GM23338 (cell line): ENCODE results near the gene SFSWAP. TPM values are rescaled to one million over a fixed set of nuclear protein-coding genes. Genes with fewer than 3 reads are reported as not detected.

Experiments
- ATAC-seq: fragments of 200-7000 bp; cut with Tn5 transposase; 3 replicates; pipeline ENCODE4 v1.9.1; 2020
- DNase-seq: peaks from one replicate; pipeline ENCODE4 v3.0.0-alpha.2; 2015; ENCODE audit warnings: low spot score
- H2AFZ ChIP-seq: fragments of 200-600 bp; sonication (generic); 2 replicates; pipeline ENCODE4 v1.8.0; 2016; ENCODE audit warnings: antibody characterized with exemption, mild to moderate bottlenecking, moderate library complexity
- H3F3A ChIP-seq: fragments of 200-600 bp; sonication (generic); replicated peaks from 2 replicates; pipeline ENCODE4 v1.8.0; 2017; ENCODE audit warnings: antibody characterized with exemption, mixed run types, low read depth
- H3K27ac ChIP-seq: fragments of 200-600 bp; sonication (generic); 2 replicates; pipeline ENCODE4 v1.6.1; 2016; ENCODE audit warnings: low read depth
- H3K27me3 ChIP-seq: fragments of 200-600 bp; sonication (generic); 2 replicates; pipeline ENCODE4 v1.8.0; 2016; ENCODE audit warnings: mild to moderate bottlenecking, mixed run types, moderate library complexity; ENCODE audit not compliant: insufficient read depth
- H3K36me3 ChIP-seq: fragments of 200-600 bp; sonication (generic); 2 replicates; pipeline ENCODE4 v1.8.0; 2016; ENCODE audit warnings: mild to moderate bottlenecking; ENCODE audit not compliant: insufficient read depth
- H3K4me1 ChIP-seq: fragments of 200-600 bp; sonication (generic); 2 replicates; pipeline ENCODE4 v1.8.0; 2016; ENCODE audit warnings: mild to moderate bottlenecking, moderate library complexity; ENCODE audit not compliant: insufficient read depth
- H3K4me2 ChIP-seq: fragments of 200-600 bp; sonication (generic); 2 replicates; pipeline ENCODE4 v1.7.1; 2017; ENCODE audit warnings: mixed run types
- H3K4me3 ChIP-seq: fragments of 200-600 bp; sonication (generic); 2 replicates; pipeline ENCODE4 v1.6.1; 2016; ENCODE audit warnings: mixed run types
- H3K79me2 ChIP-seq: fragments of 200-600 bp; sonication (generic); replicated peaks from 2 replicates; pipeline ENCODE4 v1.8.0; 2017; ENCODE audit warnings: mild to moderate bottlenecking; ENCODE audit not compliant: insufficient read depth
- H3K9me2 ChIP-seq: fragments of 200-600 bp; sonication (generic); 2 replicates; pipeline ENCODE4 v1.8.0; 2017; ENCODE audit not compliant: insufficient read depth
- H4K20me1 ChIP-seq: fragments of 200-600 bp; sonication (generic); replicated peaks from 2 replicates; pipeline ENCODE4 v1.8.0; 2017; ENCODE audit warnings: mild to moderate bottlenecking; ENCODE audit not compliant: insufficient read depth
- H3K27ac Mint-ChIP-seq: 2 replicates; pipeline ENCODE4 v1.8.0; 2020; ENCODE audit warnings: inconsistent platforms, mild to moderate bottlenecking, moderate library complexity, mixed read lengths
- H3K27me3 Mint-ChIP-seq: 3 replicates; pipeline ENCODE4 v1.8.0; 2022; ENCODE audit warnings: low read depth, mild to moderate bottlenecking, moderate library complexity, mixed read lengths, inconsistent platforms; ENCODE audit not compliant: insufficient read depth, poor library complexity
- H3K36me3 Mint-ChIP-seq: 3 replicates; pipeline ENCODE4 v1.8.0; 2021; ENCODE audit warnings: low read depth, mild to moderate bottlenecking, inconsistent platforms, moderate library complexity, mixed read lengths
- H3K4me1 Mint-ChIP-seq: 3 replicates; pipeline ENCODE4 v1.8.0; 2020; ENCODE audit warnings: mild to moderate bottlenecking, inconsistent platforms, mixed read lengths
- H3K4me3 Mint-ChIP-seq: 3 replicates; pipeline ENCODE4 v1.8.0; 2021; ENCODE audit warnings: moderate library complexity, mild to moderate bottlenecking, inconsistent platforms, mixed read lengths
- H3K9me3 Mint-ChIP-seq: 3 replicates; pipeline ENCODE4 v1.8.0; 2020; ENCODE audit warnings: moderate library complexity, mild to moderate bottlenecking, inconsistent platforms, mixed read lengths
- CREB1 ChIP-seq: fragments of 250-450 bp; sonication (Bioruptor Pico); IDR thresholded peaks from 2 replicates; pipeline ENCODE4 v1.5.0; 2020; ENCODE audit warnings: low read depth, mild to moderate bottlenecking, moderate library complexity
- EZH2 ChIP-seq: fragments of 200-600 bp; sonication (generic); IDR thresholded peaks from one replicate; pipeline ENCODE4 v1.8.0; 2017; ENCODE audit warnings: antibody characterized with exemption, mild to moderate bottlenecking, low read depth; ENCODE audit not compliant: unreplicated experiment
- EZH2phosphoT487 ChIP-seq: fragments of 200-600 bp; sonication (generic); IDR thresholded peaks from one replicate; pipeline ENCODE4 v1.8.1; 2018; ENCODE audit warnings: antibody characterized with exemption; ENCODE audit not compliant: unreplicated experiment
- JUNB ChIP-seq: IDR thresholded peaks from one replicate; pipeline ENCODE4 v1.6.1; 2016; ENCODE audit warnings: antibody characterized with exemption; ENCODE audit not compliant: unreplicated experiment
- NANOG ChIP-seq: IDR thresholded peaks from 2 replicates; pipeline ENCODE4 v1.6.1; 2016; ENCODE audit warnings: antibody characterized with exemption, borderline replicate concordance
- POLR2AphosphoS5 ChIP-seq: IDR thresholded peaks from 2 replicates; pipeline ENCODE4 v1.6.1; 2016; ENCODE audit warnings: antibody characterized with exemption, low read depth
- STAT1 ChIP-seq: IDR thresholded peaks from one replicate; pipeline ENCODE4 v1.6.1; 2016; ENCODE audit warnings: antibody characterized with exemption; ENCODE audit not compliant: unreplicated experiment
- ZNF114 ChIP-seq: fragments of 250-450 bp; sonication (Bioruptor Pico); IDR thresholded peaks from 2 replicates; pipeline ENCODE4 v1.5.0; 2020; ENCODE audit warnings: mild to moderate bottlenecking, moderate library complexity
- ZNF331 ChIP-seq: fragments of 250-450 bp; sonication (Bioruptor Pico); IDR thresholded peaks from 2 replicates; pipeline ENCODE4 v1.5.0; 2020; ENCODE audit warnings: low read depth, mild to moderate bottlenecking, moderate library complexity
- polyA plus RNA-seq: library from polyadenylated mRNA; unstranded; fragments of >200 nt; fragmentation: Nextera tagmentation; extraction: Ambion mirVana; gene quantifications from 2 replicates; pipeline ENCODE4 v1.2.1, GENCODE V29; 2016
- total RNA-seq: library from RNA; depleted of rRNA; stranded (reverse); fragments of >200 nt; shearing (Covaris generic); gene quantifications from 2 replicates; pipeline ENCODE4 v1.2.3, GENCODE V29; 2014
- TF ChIP-seq, protein P1 (sequence below), 2 experiments: fragments of 200-600 bp in 1 of 2; sonication (generic) in 1 of 2; conservative IDR thresholded peaks; 2 replicates each; pipeline versions ENCODE4 v1.5.1 to v1.6.1; 2016 to 2017; ENCODE audit warnings: antibody characterized with exemption in 2 of 2, low read depth in 2 of 2, mild to moderate bottlenecking in 2 of 2, moderate library complexity in 1 of 2
- TF ChIP-seq, protein P2 (sequence below): IDR thresholded peaks from 2 replicates; pipeline ENCODE4 v1.6.1; 2016; ENCODE audit warnings: antibody characterized with exemption
- TF ChIP-seq, protein P3 (sequence below): fragments of 250-450 bp; sonication (Bioruptor Pico); IDR thresholded peaks from 2 replicates; pipeline ENCODE4 v1.5.0; 2020; ENCODE audit warnings: mild to moderate bottlenecking, moderate library complexity

SFSWAP gene
- total and polyA plus RNA-seq, 2 experiments from 2014 or later: 41.0 to 49.8 TPM

DNA sequence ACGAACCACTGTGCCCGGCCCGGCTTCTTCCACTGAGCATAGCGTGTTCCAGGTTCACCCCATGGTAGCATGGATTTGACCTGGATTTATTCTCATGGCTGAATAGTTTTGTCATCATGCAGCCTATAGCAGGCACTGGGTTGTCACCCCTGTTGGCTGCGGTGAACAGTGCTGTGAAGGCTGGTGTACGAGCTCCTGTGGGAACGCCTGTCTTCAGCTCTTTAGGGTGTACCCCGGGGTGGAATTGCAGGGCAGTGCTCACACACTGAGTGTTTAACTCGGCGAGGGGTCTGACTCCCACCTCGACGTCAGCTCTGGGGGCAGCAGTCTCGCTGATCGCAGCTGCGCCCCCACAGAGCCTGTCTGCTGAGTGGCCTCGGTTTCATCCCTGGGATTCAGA is 132.6 kb downstream of the SFSWAP start:
- no peaks in the 10 kb centered on the region; the same call in 2 of the 3 replicates for H3K4me1 Mint-ChIP-seq
- no peak overlapping the region for H3K27ac Mint-ChIP-seq
- H3K36me3 Mint-ChIP-seq: peaks cover 76% of the 10 kb centered on the region
- no peak for DNase-seq
- Histone ChIP-seq H3K36me3 (no peaks in the 10 kb centered on the region), H3K4me1 (no peaks in the 10 kb centered on the region), H3F3A (no peaks in the 10 kb centered on the region), H4K20me1 (no peaks in the 10 kb centered on the region), H3K4me2 (no peak overlapping the region), H3K79me2 (no peaks in the 10 kb centered on the region), H3K27me3 (no peaks in the 10 kb centered on the region), H3K4me3 (no peak overlapping the region), H3K27ac (no peak overlapping the region), H2AFZ (no peak overlapping the region), H3K9me2 (no peaks in the 10 kb centered on the region)
- no peak for ATAC-seq
- TF ChIP-seq ZNF331 (CRISPR knock-in tag) (no peak), JUNB (no peak), EZH2 (no peak), CREB1 (CRISPR knock-in tag) (no peak), EZH2phosphoT487 (no peak), ZNF114 (CRISPR knock-in tag) (no peak), NANOG (no peak), STAT1 (no peak), POLR2AphosphoS5 (no peak)
- TF ChIP-seq, protein P1, sequence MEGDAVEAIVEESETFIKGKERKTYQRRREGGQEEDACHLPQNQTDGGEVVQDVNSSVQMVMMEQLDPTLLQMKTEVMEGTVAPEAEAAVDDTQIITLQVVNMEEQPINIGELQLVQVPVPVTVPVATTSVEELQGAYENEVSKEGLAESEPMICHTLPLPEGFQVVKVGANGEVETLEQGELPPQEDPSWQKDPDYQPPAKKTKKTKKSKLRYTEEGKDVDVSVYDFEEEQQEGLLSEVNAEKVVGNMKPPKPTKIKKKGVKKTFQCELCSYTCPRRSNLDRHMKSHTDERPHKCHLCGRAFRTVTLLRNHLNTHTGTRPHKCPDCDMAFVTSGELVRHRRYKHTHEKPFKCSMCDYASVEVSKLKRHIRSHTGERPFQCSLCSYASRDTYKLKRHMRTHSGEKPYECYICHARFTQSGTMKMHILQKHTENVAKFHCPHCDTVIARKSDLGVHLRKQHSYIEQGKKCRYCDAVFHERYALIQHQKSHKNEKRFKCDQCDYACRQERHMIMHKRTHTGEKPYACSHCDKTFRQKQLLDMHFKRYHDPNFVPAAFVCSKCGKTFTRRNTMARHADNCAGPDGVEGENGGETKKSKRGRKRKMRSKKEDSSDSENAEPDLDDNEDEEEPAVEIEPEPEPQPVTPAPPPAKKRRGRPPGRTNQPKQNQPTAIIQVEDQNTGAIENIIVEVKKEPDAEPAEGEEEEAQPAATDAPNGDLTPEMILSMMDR (conservative IDR thresholded peaks at IDR 0.05; ENCODE audit: low read depth in 2 of 2): no peak
- TF ChIP-seq, protein P2, sequence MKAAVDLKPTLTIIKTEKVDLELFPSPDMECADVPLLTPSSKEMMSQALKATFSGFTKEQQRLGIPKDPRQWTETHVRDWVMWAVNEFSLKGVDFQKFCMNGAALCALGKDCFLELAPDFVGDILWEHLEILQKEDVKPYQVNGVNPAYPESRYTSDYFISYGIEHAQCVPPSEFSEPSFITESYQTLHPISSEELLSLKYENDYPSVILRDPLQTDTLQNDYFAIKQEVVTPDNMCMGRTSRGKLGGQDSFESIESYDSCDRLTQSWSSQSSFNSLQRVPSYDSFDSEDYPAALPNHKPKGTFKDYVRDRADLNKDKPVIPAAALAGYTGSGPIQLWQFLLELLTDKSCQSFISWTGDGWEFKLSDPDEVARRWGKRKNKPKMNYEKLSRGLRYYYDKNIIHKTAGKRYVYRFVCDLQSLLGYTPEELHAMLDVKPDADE: no peak
- TF ChIP-seq, protein P3, sequence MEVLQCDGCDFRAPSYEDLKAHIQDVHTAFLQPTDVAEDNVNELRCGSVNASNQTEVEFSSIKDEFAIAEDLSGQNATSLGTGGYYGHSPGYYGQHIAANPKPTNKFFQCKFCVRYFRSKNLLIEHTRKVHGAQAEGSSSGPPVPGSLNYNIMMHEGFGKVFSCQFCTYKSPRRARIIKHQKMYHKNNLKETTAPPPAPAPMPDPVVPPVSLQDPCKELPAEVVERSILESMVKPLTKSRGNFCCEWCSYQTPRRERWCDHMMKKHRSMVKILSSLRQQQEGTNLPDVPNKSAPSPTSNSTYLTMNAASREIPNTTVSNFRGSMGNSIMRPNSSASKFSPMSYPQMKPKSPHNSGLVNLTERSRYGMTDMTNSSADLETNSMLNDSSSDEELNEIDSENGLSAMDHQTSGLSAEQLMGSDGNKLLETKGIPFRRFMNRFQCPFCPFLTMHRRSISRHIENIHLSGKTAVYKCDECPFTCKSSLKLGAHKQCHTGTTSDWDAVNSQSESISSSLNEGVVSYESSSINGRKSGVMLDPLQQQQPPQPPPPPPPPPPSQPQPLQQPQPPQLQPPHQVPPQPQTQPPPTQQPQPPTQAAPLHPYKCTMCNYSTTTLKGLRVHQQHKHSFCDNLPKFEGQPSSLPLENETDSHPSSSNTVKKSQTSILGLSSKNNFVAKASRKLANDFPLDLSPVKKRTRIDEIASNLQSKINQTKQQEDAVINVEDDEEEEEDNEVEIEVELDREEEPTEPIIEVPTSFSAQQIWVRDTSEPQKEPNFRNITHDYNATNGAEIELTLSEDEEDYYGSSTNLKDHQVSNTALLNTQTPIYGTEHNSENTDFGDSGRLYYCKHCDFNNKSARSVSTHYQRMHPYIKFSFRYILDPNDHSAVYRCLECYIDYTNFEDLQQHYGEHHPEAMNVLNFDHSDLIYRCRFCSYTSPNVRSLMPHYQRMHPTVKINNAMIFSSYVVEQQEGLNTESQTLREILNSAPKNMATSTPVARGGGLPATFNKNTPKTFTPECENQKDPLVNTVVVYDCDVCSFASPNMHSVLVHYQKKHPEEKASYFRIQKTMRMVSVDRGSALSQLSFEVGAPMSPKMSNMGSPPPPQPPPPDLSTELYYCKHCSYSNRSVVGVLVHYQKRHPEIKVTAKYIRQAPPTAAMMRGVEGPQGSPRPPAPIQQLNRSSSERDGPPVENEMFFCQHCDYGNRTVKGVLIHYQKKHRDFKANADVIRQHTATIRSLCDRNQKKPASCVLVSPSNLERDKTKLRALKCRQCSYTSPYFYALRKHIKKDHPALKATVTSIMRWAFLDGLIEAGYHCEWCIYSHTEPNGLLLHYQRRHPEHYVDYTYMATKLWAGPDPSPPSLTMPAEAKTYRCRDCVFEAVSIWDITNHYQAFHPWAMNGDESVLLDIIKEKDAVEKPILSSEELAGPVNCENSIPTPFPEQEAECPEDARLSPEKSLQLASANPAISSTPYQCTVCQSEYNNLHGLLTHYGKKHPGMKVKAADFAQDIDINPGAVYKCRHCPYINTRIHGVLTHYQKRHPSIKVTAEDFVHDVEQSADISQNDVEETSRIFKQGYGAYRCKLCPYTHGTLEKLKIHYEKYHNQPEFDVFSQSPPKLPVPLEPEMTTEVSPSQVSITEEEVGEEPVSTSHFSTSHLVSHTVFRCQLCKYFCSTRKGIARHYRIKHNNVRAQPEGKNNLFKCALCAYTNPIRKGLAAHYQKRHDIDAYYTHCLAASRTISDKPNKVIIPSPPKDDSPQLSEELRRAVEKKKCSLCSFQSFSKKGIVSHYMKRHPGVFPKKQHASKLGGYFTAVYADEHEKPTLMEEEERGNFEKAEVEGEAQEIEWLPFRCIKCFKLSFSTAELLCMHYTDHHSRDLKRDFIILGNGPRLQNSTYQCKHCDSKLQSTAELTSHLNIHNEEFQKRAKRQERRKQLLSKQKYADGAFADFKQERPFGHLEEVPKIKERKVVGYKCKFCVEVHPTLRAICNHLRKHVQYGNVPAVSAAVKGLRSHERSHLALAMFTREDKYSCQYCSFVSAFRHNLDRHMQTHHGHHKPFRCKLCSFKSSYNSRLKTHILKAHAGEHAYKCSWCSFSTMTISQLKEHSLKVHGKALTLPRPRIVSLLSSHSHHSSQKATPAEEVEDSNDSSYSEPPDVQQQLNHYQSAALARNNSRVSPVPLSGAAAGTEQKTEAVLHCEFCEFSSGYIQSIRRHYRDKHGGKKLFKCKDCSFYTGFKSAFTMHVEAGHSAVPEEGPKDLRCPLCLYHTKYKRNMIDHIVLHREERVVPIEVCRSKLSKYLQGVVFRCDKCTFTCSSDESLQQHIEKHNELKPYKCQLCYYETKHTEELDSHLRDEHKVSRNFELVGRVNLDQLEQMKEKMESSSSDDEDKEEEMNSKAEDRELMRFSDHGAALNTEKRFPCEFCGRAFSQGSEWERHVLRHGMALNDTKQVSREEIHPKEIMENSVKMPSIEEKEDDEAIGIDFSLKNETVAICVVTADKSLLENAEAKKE (CRISPR knock-in tag): no peak
- peaks cover 4% of the 10 kb centered on the region for H3K27me3 Mint-ChIP-seq
- no peaks in the 10 kb centered on the region for H3K9me3 Mint-ChIP-seq
- no peak overlapping the region for H3K4me3 Mint-ChIP-seq
